RWPE2 (cell line): ENCODE measurements around the gene CHRNA3.

Experiments used
- ATAC-seq: fragments of 200-7000 bp; cut with Tn5 transposase; 3 replicates; pipeline ENCODE4 v1.9.1; 2021; ENCODE audit warnings: low read depth
- DNase-seq: peaks from one replicate; pipeline ENCODE4 v3.0.0-alpha.2; 2020; ENCODE audit warnings: low spot score
- H3K27ac ChIP-seq: fragments of 450-650 bp; 2 replicates; pipeline ENCODE4 v1.5.1; 2017; ENCODE audit warnings: mild to moderate bottlenecking; ENCODE audit not compliant: poor library complexity, severe bottlenecking
- H3K27me3 ChIP-seq: fragments of 250-450 bp; sonication (Bioruptor Pico); 2 replicates; pipeline ENCODE4 v1.5.1; 2021; ENCODE audit warnings: mild to moderate bottlenecking, moderate library complexity; ENCODE audit not compliant: insufficient read depth, poor library complexity, severe bottlenecking
- H3K36me3 ChIP-seq: fragments of 250-450 bp; sonication (Bioruptor Pico); 2 replicates; pipeline ENCODE4 v1.5.1; 2020; ENCODE audit warnings: low read depth, mild to moderate bottlenecking, moderate library complexity
- H3K4me1 ChIP-seq: fragments of 250-450 bp; sonication (Bioruptor Pico); 2 replicates; pipeline ENCODE4 v1.5.1; 2021; ENCODE audit warnings: mild to moderate bottlenecking, moderate library complexity; ENCODE audit not compliant: insufficient read depth, poor library complexity, severe bottlenecking
- H3K4me3 ChIP-seq: fragments of 250-450 bp; sonication (Bioruptor Pico); 2 replicates; pipeline ENCODE4 v1.5.1; 2021; ENCODE audit warnings: mild to moderate bottlenecking, moderate library complexity; ENCODE audit not compliant: severe bottlenecking
- H3K9me3 ChIP-seq: fragments of 250-450 bp; sonication (Bioruptor Pico); 2 replicates; pipeline ENCODE4 v1.5.1; 2021; ENCODE audit warnings: mild to moderate bottlenecking, moderate library complexity; ENCODE audit not compliant: severe bottlenecking
- CTCF ChIP-seq: fragments of 450-650 bp; IDR thresholded peaks from one replicate; pipeline ENCODE4 v1.5.1; 2017; ENCODE audit warnings: mild to moderate bottlenecking, moderate library complexity; ENCODE audit not compliant: poor library complexity, severe bottlenecking

Gene CHRNA3

GRCh38 chr15:78551902-78552301, 68.9 kb downstream of the CHRNA3 start:
- DNase-seq (no peak), ATAC-seq (no peak)
- peaks cover 36% of the 10 kb centered on the region for H3K36me3 ChIP-seq
- H3K27me3 ChIP-seq: no peaks in the 10 kb centered on the region
- H3K4me1 ChIP-seq: no peaks in the 10 kb centered on the region
- H3K4me3 ChIP-seq: no peak overlapping the region
- no peak overlapping the region for H3K27ac ChIP-seq
- H3K9me3 ChIP-seq: no peaks in the 10 kb centered on the region
- no peak for TF ChIP-seq CTCF

- no peak for ATAC-seq
- Histone ChIP-seq H3K4me3 (no peak overlapping the region), H3K36me3 (peaks cover 47% of the 10 kb centered on the region)
Measured at GRCh38 chr15:78550815-78551214, 70.0 kb downstream of the CHRNA3 start.

GRCh38 chr15:78550194-78550593, 70.6 kb downstream of the CHRNA3 start:
- no peak for TF ChIP-seq CTCF
- ATAC-seq (no peak), DNase-seq (no peak)
- Histone ChIP-seq H3K36me3 (peaks cover 53% of the 10 kb centered on the region), H3K27ac (no peak overlapping the region), H3K4me3 (no peak overlapping the region), H3K4me1 (no peaks in the 10 kb centered on the region), H3K9me3 (no peaks in the 10 kb centered on the region), H3K27me3 (no peaks in the 10 kb centered on the region)

More at GRCh38 chr15:78550815-78551214, 70.0 kb downstream of the CHRNA3 start:
- Histone ChIP-seq H3K4me1 (no peaks in the 10 kb centered on the region), H3K27ac (no peak overlapping the region), H3K27me3 (no peaks in the 10 kb centered on the region), H3K9me3 (no peaks in the 10 kb centered on the region)
- no peak for DNase-seq
- TF ChIP-seq CTCF: no peak
